Neutrophil (primary cell): ENCODE measurements around the gene VAC14.

ENCODE experiments used
- H3K27ac ChIP-seq: fragments of 200-600 bp; sonication (generic); 2 replicates; pipeline ENCODE4 v1.5.1; 2016; ENCODE audit warnings: mild to moderate bottlenecking, moderate library complexity
- H3K27me3 ChIP-seq: fragments of 200-600 bp; sonication (generic); 2 replicates; pipeline ENCODE4 v1.6.0; 2016; ENCODE audit warnings: mild to moderate bottlenecking
- H3K36me3 ChIP-seq: fragments of 200-600 bp; sonication (generic); 2 replicates; pipeline ENCODE4 v1.5.1; 2017
- H3K4me1 ChIP-seq, 2 experiments: fragments of 200-600 bp in 1 of 2; sonication (generic) in 1 of 2; 1 replicate in 1 of 2; 2 replicates in 1 of 2; pipeline versions ENCODE4 v1.5.1 to v1.6.1; 2013 to 2016; ENCODE audit warnings: low read depth in 1 of 2, low read length in 1 of 2, mild to moderate bottlenecking in 1 of 2, moderate library complexity in 1 of 2; ENCODE audit not compliant: control insufficient read depth in 1 of 2, insufficient read depth in 1 of 2
- H3K4me3 ChIP-seq, 2 experiments: fragments of 200-600 bp in 1 of 2; sonication (generic) in 1 of 2; 1 replicate in 1 of 2; 2 replicates in 1 of 2; pipeline ENCODE4 v1.5.1; 2013 to 2016; ENCODE audit warnings: low read depth in 1 of 2, low read length in 1 of 2, mild to moderate bottlenecking in 1 of 2, moderate library complexity in 1 of 2
- H3K9me3 ChIP-seq: fragments of 200-600 bp; sonication (generic); 2 replicates; pipeline ENCODE4 v1.5.1; 2016
- CTCF ChIP-seq: fragments of 200-600 bp; sonication (generic); IDR thresholded peaks from 2 replicates; pipeline ENCODE4 v1.5.1; 2016; ENCODE audit warnings: antibody characterized with exemption

VAC14 gene

DNA sequence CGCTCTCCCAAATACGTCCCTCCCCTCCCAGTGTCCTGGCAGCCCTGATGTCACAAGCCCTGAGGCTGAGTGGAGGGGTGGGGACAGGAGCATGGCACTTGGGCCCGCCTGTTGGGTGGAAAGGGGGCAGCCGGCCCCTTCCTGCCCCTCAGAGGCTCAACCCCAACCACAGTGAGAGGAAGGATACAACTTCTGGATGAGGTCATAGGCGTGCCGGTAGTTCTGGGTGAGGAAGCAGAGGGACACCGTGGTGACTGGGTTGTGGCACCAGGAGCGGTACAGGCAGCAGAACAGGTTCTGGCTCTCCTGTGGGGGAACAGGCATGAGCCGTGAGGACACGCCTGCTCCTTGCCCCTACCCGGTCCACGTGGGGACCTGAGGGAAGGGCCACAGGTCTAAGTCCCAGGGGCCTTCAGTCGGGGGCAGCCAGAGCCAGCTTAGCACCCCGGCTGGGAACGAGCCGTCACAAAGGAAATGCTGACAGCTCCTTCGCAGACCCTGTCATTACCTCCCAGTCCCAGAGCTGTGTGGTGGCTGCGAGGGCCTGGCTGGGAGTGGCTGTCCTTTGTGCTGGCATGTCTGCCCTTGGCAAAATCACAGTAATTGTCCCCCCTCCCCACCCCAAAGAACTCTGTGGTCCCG is 103.9 kb downstream of the VAC14 start:
- Histone ChIP-seq H3K9me3 (no peaks in the 10 kb centered on the region), H3K4me1 (peaks cover 40 to 46% of the 10 kb centered on the region in 2 experiments), H3K36me3 (peaks cover 36% of the 10 kb centered on the region), H3K4me3 (no peak overlapping the region), H3K27me3 (no peaks in the 10 kb centered on the region), H3K27ac (no peak overlapping the region)
- no peak for TF ChIP-seq CTCF

DNA sequence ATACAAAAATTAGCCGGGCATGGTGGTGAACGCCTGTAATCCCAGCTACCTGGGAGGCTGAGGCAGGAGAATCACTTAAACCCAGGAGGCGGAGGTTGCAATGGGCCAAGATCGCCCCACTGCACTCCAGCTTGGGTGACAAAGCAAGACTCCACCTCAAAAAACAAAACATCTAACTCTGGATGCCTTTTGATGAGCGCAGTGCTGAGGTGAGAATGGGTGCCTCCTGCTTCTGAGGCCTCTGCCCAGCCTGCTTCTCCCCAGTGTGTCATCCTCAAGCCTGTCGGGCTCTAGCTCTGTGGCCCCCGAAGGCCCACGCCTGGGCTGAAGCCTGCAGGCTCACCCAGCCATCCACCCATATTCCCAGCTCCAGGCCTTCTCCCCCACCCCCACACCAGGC is 104.6 kb downstream of the VAC14 start:
- H3K4me3 ChIP-seq, result no peak overlapping the region
- peaks cover 43% of the 10 kb centered on the region for H3K36me3 ChIP-seq
- H3K27me3 ChIP-seq, result no peaks in the 10 kb centered on the region
- TF ChIP-seq CTCF, result no peak
- H3K9me3 ChIP-seq, result no peaks in the 10 kb centered on the region
- H3K4me1 ChIP-seq, result peaks cover 40 to 44% of the 10 kb centered on the region in 2 experiments
- no peak overlapping the region for H3K27ac ChIP-seq

- Histone ChIP-seq H3K27me3 (no peaks in the 10 kb centered on the region), H3K9me3 (no peaks in the 10 kb centered on the region), H3K4me1 (peaks cover 33 to 35% of the 10 kb centered on the region in 2 experiments), H3K36me3 (peaks cover 47% of the 10 kb centered on the region), H3K4me3 (no peak overlapping the region), H3K27ac (no peak overlapping the region)
- no peak for TF ChIP-seq CTCF
Measured at GRCh38 chr16:70695331-70696070, 105.5 kb downstream of the VAC14 start.

GRCh38 chr16:70694868-70695218 is 106.1 kb downstream of the VAC14 start:
- no peaks in the 10 kb centered on the region for H3K27me3 ChIP-seq
- no peak for TF ChIP-seq CTCF
- H3K4me3 ChIP-seq, result no peak overlapping the region
- H3K9me3 ChIP-seq, result no peaks in the 10 kb centered on the region
- H3K27ac ChIP-seq, result no peak overlapping the region
- H3K4me1 ChIP-seq, result peaks cover 28 to 29% of the 10 kb centered on the region in 2 experiments
- peaks cover 52% of the 10 kb centered on the region for H3K36me3 ChIP-seq

GRCh38 chr16:70694088-70694867 is 106.7 kb downstream of the VAC14 start:
- Histone ChIP-seq H3K27ac (no peak overlapping the region), H3K9me3 (no peaks in the 10 kb centered on the region), H3K27me3 (no peaks in the 10 kb centered on the region), H3K36me3 (peaks cover 58% of the 10 kb centered on the region), H3K4me1 (peaks cover 24 to 26% of the 10 kb centered on the region in 2 experiments), H3K4me3 (no peak overlapping the region)
- no peak for TF ChIP-seq CTCF
